Kidney glomerular epithelial cell (primary cell): ENCODE measurements around the gene MAMDC4.
"Not testable (repeated sequence)": the region's sequence is repeated elsewhere in the genome, so short reads cannot be mapped to it uniquely, and the experiment has no call there.

Experiments used
- DNase-seq: peaks from one replicate; lab custom pipeline; 2025; lab: John Stamatoyannopoulos, UW

The MAMDC4 gene

DNA sequence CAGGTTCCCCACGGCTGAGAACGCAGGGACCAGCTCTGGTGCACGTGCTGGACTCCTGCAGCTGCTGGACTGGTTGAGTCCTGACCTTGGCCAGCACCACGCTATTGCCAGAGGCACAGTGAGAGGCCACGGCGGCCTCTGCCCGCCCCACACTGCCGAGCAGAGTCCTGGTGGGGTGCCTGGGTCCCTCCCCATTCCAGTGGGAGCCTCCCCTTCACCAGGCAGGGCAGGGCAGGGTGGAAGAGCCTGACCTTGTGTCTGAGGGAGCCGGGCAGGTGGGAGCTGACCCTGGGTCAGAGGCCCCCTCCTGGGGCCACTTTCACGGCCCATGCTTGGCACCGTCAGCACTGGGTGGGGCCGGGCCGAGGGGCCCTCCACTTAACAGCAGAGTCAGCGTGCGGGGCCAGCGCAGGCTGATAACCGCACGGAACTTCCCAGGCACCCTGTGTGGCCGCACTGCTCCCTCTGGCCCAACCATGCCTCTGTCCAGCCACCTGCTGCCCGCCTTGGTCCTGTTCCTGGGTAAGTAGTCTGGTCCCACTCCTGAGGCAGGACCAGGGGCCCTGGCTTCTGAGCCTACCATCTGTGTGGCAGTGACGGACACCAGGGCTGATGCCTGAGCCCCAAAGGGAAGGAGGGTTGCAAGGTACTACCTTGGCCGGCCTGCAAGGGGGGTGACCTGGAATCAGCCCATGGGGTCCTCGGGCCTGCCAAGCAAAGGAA, at the start of gene MAMDC4:
MAMDC4 (plus strand) TSS at position 406 of the 723 bp plus-strand sequence; CDS start at position 477, 71 bp downstream.
- DNase-seq: no peak

DNA sequence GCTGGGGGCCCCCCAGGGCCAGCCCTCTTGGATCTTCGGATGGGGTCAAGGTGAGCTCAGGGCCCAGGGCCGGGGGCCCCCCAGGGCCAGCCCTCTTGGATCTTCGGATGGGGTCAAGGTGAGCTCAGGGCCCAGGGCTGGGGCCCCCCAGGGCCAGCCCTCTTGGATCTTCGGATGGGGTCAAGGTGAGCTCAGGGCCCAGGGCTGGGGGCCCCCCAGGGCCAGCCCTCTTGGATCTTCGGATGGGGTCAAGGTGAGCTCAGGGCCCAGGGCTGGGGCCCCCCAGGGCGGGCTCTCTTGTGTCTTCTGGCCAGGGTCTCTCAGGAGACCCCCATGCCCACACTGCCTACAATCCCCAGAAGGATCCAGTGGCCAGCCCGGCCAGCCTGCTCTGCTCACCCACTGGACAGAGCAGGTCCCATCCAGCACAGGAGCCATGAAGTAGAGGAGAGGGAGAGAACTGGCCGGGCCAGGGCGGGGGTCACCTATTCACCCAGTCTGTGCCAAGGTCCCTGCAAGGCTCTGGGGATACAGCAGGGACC, 49.1 kb upstream of the MAMDC4 start:
- DNase-seq: not testable (repeated sequence)

GRCh38 chr9:136803551-136804508, 48.3 kb upstream of the MAMDC4 start:
- no peak for DNase-seq

GRCh38 chr9:136804509-136805206, 47.5 kb upstream of the MAMDC4 start:
- DNase-seq: no peak

GRCh38 chr9:136805207-136805740, 46.9 kb upstream of the MAMDC4 start:
- no peak for DNase-seq

DNA sequence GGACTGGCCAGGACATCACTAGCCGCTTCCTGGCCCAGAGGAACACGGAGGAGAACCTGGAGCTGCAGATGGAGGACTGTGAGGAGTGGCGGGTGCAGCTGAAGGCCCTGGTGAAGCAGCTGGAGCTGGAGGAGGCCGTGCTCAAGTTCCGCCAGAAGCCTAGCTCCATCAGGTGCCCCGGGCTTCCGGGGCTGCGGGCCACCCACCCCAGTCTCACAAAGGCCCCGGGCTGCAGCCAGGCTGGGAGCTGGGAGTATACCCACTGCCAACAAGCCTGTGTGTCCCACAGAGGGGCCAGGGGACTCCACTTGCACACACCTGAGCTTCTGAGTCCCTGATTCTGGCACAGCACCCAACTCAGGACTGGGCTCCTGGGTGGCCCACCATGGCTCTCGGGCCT, 46.1 kb upstream of the MAMDC4 start:
- no peak for DNase-seq

GRCh38 chr9:136806631-136807201, 45.4 kb upstream of the MAMDC4 start:
- DNase-seq: no peak

DNA sequence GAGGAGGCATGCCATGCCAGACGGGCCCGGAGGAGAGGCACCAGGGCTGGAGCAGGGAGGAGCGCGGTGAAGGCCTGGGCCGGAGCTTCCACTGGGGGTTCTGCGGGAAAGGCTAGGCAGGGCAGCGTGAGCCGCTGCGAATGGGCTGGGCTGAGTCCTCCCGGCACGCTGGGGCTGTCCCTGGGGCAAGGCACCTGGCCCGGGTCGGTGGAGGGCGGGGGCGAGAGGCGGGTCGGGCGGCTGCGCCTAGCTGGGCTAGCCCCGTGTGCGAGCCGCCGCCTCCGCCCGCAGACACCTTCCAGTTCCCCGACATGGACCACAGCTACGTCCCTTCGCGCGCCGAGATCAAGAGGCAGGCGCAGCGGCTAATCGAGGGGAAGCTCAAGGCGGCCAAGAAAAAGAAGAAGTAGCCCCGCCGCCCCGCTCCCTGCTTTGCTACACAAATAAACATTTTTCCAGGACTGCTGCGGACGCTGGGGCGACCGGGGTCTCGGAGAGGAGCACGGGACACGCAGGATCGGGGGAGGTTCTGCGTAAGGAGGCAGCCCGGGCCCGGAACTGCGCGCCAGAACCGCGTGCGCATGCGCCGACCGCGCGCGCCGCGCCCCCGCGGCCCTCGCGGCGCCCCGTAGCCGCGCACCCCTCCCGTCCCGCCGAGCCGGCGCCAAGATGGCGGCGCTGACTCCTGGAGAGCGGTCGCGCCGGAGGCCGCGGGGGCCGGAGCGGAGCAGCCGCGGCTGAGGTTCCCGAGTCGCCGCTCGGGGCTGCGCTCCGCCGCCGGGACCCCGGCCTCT, 44.7 kb upstream of the MAMDC4 start, which contains the start of gene RABL6:
RABL6 (plus strand) TSS at position 668 of the 794 bp plus-strand sequence. CDS start 249 bp downstream, outside the sequence.
- DNase-seq: peak; percentile 45

DNA sequence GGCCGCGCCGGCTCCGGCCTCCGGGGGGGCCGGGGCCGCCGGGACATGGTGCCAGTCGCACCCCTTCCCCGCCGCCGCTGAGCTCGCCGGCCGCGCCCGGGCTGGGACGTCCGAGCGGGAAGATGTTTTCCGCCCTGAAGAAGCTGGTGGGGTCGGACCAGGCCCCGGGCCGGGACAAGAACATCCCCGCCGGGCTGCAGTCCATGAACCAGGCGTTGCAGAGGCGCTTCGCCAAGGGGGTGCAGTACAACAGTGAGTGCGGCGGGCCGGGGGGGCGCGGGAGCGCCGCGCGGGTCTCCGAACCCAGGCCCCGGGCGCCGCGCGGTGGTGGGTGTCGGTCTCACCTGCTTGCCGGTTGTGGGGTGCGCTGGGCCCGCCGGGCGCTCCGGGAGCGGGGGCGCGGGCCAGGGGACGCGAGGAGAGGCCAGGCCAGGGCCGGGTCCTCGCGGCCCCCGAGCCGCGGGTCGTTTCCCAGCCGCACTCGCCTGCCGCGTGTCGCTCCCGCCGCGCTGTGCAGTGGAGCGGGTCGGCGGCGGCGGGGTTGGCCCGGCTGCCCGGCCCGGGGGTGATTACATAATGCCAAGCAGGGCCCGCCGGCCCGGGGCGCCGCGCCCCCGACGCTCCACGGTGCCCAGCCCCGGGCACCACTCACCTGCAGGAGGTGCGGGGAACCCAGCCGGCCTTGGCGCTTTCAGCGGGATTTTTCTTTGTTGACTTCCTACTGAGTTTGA, 43.9 kb upstream of the MAMDC4 start:
- no peak for DNase-seq

GRCh38 chr9:136808806-136809158, 43.4 kb upstream of the MAMDC4 start:
- DNase-seq: peak; percentile 33

- no peak for DNase-seq
These were observed 37.3 kb upstream of the MAMDC4 start for GRCh38 chr9:136814725-136815421.

DNA sequence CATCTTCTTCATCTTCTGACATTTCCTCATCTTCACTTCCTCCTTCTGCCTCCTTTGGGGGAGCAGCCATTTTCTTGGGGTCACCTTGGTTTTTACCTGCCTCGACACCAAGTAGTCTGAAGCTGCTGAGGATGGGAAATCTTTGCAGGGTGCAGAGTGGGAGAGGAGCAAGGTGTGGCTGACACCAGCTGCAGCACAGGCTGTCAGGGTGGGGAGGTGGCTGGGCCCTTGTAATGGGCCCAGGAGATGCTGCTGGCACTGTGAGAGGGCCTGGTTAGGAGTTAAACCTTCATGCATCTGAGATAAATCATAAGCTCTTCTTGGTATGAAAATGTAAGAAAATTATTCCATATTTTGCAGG, 36.7 kb upstream of the MAMDC4 start:
- no peak for DNase-seq

- DNase-seq: no peak
These were observed 30.9 kb upstream of the MAMDC4 start for GRCh38 chr9:136820971-136821825.

DNA sequence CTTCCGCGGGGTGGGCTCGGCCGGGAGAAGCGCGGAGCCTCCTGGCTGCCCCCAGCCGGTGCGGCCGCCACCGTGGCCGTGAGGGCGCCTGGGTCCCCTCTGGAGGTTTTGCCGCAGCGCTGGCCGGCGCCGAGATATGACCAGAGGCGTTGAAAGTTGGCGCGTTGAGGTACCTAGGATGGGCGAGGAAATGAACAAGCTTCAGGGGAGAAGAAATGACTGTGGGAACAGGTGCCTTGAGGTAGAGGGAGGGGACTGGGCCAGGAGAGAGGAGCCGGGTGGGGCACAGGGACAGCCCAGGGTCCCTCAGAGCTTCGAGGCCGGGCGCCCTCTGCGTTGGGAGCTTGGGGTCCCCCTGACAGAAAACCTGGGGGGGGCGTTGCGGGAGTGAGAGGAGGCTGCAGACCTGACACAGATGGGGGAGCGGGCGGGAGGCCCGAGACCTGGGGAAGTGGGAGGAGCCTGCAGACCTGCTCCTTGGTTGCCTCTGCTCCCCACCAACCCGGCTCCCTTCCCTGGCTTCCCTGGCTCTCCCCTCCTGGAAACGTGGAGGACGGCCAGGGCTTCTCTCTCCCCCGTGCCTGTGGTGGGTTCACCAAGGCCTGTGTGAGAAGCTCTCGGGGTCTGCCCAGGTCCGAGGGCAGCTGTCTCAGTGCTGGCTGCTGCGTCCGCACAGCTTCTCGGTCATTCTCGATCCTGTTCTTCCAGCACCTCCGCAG, 30.2 kb upstream of the MAMDC4 start:
- no peak for DNase-seq

GRCh38 chr9:136823136-136824046, 28.8 kb upstream of the MAMDC4 start:
- DNase-seq: no peak

- no peak for DNase-seq
These were observed 27.5 kb upstream of the MAMDC4 start for GRCh38 chr9:136824496-136825225.
